Measurements from ENCODE around the gene LRP1-AS. TPM values are rescaled to one million over a fixed set of nuclear protein-coding genes. Genes with fewer than 3 reads are reported as not detected.

The LRP1-AS gene
- total RNA-seq, 1 donor from 2014 or later, result not detected

DNA sequence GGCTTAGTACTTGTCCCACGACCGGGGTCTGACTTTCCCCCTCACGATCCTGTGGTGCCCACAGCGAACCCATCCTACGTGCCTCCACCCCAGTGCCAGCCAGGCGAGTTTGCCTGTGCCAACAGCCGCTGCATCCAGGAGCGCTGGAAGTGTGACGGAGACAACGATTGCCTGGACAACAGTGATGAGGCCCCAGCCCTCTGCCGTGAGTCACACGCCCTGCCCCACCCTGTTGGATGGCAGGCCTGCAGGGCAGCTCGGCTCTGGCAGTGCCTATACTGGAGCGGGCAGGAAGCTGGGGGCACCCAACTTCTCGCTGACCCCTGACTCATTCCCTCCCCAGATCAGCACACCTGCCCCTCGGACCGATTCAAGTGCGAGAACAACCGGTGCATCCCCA is 18.3 kb upstream of the LRP1-AS start:
- H3K27ac ChIP-seq (replicated peaks), result no peak overlapping the region
- no peak for DNase-seq
- H3K9me3 ChIP-seq (replicated peaks), result no peaks in the 10 kb centered on the region
- no peaks in the 10 kb centered on the region for H3K4me1 ChIP-seq
- intact Hi-C loops (cut with micrococcal nuclease), result no loop called here
- no peaks in the 10 kb centered on the region for H3K27me3 ChIP-seq (ENCODE audit: low read depth)
- H3K4me3 ChIP-seq, result no peak overlapping the region
- TF ChIP-seq, protein P1, sequence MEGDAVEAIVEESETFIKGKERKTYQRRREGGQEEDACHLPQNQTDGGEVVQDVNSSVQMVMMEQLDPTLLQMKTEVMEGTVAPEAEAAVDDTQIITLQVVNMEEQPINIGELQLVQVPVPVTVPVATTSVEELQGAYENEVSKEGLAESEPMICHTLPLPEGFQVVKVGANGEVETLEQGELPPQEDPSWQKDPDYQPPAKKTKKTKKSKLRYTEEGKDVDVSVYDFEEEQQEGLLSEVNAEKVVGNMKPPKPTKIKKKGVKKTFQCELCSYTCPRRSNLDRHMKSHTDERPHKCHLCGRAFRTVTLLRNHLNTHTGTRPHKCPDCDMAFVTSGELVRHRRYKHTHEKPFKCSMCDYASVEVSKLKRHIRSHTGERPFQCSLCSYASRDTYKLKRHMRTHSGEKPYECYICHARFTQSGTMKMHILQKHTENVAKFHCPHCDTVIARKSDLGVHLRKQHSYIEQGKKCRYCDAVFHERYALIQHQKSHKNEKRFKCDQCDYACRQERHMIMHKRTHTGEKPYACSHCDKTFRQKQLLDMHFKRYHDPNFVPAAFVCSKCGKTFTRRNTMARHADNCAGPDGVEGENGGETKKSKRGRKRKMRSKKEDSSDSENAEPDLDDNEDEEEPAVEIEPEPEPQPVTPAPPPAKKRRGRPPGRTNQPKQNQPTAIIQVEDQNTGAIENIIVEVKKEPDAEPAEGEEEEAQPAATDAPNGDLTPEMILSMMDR (IDR thresholded peaks at IDR 0.05; ENCODE audit: borderline replicate concordance), result no peak
- H3K36me3 ChIP-seq, result peaks cover 96% of the 10 kb centered on the region

DNA sequence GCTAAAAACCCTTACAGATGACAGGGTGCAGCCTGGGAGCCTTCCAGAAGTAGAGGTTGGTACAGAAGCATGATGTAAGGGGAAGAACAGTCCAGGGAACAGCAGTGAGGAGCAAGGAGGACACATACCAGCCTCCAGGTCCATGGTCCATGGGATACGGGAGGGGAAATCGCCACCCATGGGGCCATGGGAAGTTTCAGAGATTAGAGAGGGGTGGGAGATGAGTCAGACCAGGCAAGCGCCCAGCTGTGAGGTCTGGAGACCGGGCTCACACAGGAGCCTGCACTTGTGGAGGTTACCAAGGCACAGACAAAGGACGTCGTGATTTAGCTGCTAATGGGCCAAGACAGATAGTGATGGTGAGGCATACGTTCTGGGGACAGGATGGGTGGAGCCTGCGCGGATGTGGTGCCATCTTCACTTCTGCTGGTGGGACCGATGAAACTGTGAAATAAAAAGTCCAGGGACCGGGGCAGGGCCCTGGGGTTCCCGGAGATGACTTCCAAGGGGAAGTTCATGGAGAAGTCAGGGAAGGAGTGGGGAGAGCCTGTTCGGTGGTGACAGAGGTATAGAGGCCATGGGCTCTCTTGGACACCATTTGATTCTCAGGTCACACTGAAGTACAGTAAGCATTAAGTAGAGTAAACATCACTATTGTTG is 17.7 kb upstream of the LRP1-AS start:
- no peak overlapping the region for H3K27ac ChIP-seq (replicated peaks)
- intact Hi-C loops (cut with micrococcal nuclease), result no loop called here
- H3K36me3 ChIP-seq, result peaks cover 100% of the 10 kb centered on the region
- TF ChIP-seq, protein P1 (IDR thresholded peaks at IDR 0.05; ENCODE audit: borderline replicate concordance), result no peak
- no peak for DNase-seq
- H3K9me3 ChIP-seq (replicated peaks), result no peaks in the 10 kb centered on the region
- no peak overlapping the region for H3K4me3 ChIP-seq
- H3K27me3 ChIP-seq (ENCODE audit: low read depth), result no peaks in the 10 kb centered on the region
- H3K4me1 ChIP-seq, result no peaks in the 10 kb centered on the region

DNA sequence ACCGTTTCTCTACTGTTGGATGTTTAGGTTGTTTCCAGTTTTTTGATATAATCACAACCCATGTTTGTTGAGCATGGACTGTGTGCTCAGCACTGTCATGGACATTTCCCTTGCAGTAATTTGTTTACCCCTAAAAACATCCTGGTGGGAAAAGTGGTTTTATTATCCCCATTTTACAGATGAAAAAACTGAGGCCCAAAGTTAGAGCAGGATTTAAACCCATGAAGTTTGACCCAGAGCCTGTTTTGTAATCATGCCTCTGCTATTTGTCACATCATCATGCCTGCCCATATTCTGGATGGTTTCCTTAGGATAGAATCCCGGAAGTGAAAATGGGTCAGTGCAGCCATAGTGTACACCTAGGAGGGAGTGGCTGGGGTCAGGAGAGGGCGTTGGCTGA is 17.0 kb upstream of the LRP1-AS start:
- Histone ChIP-seq H3K9me3 (replicated peaks) (no peaks in the 10 kb centered on the region), H3K36me3 (peaks cover 100% of the 10 kb centered on the region), H3K27me3 (ENCODE audit: low read depth) (no peaks in the 10 kb centered on the region), H3K4me1 (no peaks in the 10 kb centered on the region), H3K27ac (replicated peaks) (no peak overlapping the region), H3K4me3 (no peak overlapping the region)
- DNase-seq, result no peak
- TF ChIP-seq, protein P1 (IDR thresholded peaks at IDR 0.05; ENCODE audit: borderline replicate concordance), result no peak
- intact Hi-C loops (cut with micrococcal nuclease), result no loop called here

DNA sequence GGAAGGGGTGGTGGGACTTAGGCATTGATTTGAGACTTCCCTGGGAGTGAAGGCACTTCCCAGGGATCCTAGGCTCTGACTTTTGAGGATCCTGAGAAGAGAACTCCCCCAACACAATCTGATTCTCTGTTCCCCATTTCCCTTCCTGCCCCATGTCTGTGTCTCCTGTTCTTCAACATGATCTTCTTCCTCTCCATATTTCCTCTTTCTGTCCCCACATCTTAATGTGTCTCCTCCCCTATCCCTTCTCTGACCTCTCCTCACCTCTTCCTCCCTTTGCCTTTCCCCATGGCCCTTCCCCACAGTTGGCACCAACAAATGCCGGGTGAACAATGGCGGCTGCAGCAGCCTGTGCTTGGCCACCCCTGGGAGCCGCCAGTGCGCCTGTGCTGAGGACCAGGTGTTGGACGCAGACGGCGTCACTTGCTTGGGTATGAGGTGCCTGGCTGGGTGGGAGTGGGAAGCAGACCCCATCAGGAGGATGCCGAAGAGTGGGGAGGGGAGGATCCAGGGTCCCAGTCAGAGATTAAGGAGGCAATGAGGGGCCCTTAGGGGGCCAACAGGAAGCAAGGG is 15.2 kb upstream of the LRP1-AS start:
- peaks cover 16% of the 10 kb centered on the region for H3K4me1 ChIP-seq
- H3K27ac ChIP-seq (replicated peaks), result no peak overlapping the region
- intact Hi-C loops (cut with micrococcal nuclease), result no loop called here
- DNase-seq, result no peak
- H3K36me3 ChIP-seq, result peaks cover 100% of the 10 kb centered on the region
- H3K9me3 ChIP-seq (replicated peaks), result no peaks in the 10 kb centered on the region
- TF ChIP-seq, protein P1 (IDR thresholded peaks at IDR 0.05; ENCODE audit: borderline replicate concordance), result no peak
- no peak overlapping the region for H3K4me3 ChIP-seq
- no peaks in the 10 kb centered on the region for H3K27me3 ChIP-seq (ENCODE audit: low read depth)

DNA sequence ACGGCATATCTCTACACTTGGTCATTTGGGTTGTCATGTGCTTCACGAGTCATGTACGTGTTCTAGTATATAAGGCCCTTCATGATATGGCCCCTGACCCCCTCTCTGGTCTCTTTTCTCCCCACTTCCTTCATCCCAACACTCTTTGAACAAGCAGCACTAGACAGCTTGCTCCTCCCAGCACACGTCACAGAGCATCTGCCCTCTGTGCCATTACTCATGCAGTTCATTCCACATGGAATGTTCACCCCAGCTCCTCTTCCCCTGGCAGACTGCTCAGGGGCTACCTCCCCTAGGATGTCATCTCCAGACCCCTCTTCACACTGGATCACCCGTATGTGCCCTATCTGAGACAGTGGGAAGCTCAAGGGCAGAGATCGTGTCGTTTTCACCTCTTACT is 14.1 kb upstream of the LRP1-AS start:
- intact Hi-C loops (cut with micrococcal nuclease), result no loop called here
- no peak for DNase-seq
- Histone ChIP-seq H3K4me1 (peaks cover 17% of the 10 kb centered on the region), H3K27me3 (ENCODE audit: low read depth) (no peaks in the 10 kb centered on the region), H3K4me3 (no peak overlapping the region), H3K9me3 (replicated peaks) (no peaks in the 10 kb centered on the region), H3K27ac (replicated peaks) (no peak overlapping the region), H3K36me3 (peaks cover 100% of the 10 kb centered on the region)
- TF ChIP-seq, protein P1 (IDR thresholded peaks at IDR 0.05; ENCODE audit: borderline replicate concordance), result no peak
